ENCODE results near the gene NDUFAF3. TPM values are rescaled to one million over a fixed set of nuclear protein-coding genes. Genes with fewer than 3 reads are reported as not detected.

NDUFAF3 gene
- total RNA-seq, 1 donor from 2014 or later: 75.4 TPM

- peaks cover 26% of the 10 kb centered on the region for H4K20me1 ChIP-seq (ENCODE audit: insufficient read depth, low read length)
- no peak for DNase-seq (ENCODE audit: low read depth)
- H2AFZ ChIP-seq (ENCODE audit: low read depth, low read length): no peak overlapping the region
- H3K27ac Mint-ChIP-seq (ENCODE audit: unreplicated experiment): peak overlapping the region; percentile 53
- no peak overlapping the region for H3K4me3 ChIP-seq (ENCODE audit: insufficient read depth, low read depth, low read length)
- no peak overlapping the region for H3K9ac ChIP-seq (ENCODE audit: low read length)
- peaks cover 25% of the 10 kb centered on the region for H3K4me1 Mint-ChIP-seq (ENCODE audit: low read depth, unreplicated experiment)
- H3K36me3 Mint-ChIP-seq (ENCODE audit: low read depth, unreplicated experiment): peaks cover 18% of the 10 kb centered on the region
- no peak for FAIRE-seq
- TF ChIP-seq EZH2 (IDR thresholded peaks at IDR 0.05; ENCODE audit: insufficient read depth, low read length) (no peak), CTCF (IDR thresholded peaks at IDR 0.05; ENCODE audit: insufficient read depth, low read depth, low read length) (no peak)
- no peaks in the 10 kb centered on the region for H3K9me3 Mint-ChIP-seq (ENCODE audit: unreplicated experiment)
- no peak overlapping the region for H3K4me3 Mint-ChIP-seq (ENCODE audit: unreplicated experiment)
- no peaks in the 10 kb centered on the region for H3K9me3 ChIP-seq (ENCODE audit: insufficient read depth, low read depth, low read length)
- no peaks in the 10 kb centered on the region for H3K27me3 Mint-ChIP-seq (ENCODE audit: low read depth, unreplicated experiment)
- peaks cover 20% of the 10 kb centered on the region for H3K79me2 ChIP-seq (ENCODE audit: insufficient read depth, low read length)
- H3K27me3 ChIP-seq (ENCODE audit: insufficient read depth, low read length): no peaks in the 10 kb centered on the region
- no peak overlapping the region for H3K4me2 ChIP-seq (ENCODE audit: low read length)
- peaks cover 17% of the 10 kb centered on the region for H3K4me1 ChIP-seq (ENCODE audit: insufficient read depth, low read length)
- H3K27ac ChIP-seq (ENCODE audit: low read depth, low read length): no peak overlapping the region
- peaks cover 34% of the 10 kb centered on the region for H3K36me3 ChIP-seq (ENCODE audit: insufficient read depth, low read length)
Measured at GRCh38 chr3:49032646-49033304, 10.9 kb downstream of the NDUFAF3 start.

GRCh38 chr3:49034650-49035049 is 12.7 kb downstream of the NDUFAF3 start:
- peaks cover 6% of the 10 kb centered on the region for H3K79me2 ChIP-seq (ENCODE audit: insufficient read depth, low read length)
- DNase-seq (ENCODE audit: low read depth) (no peak), FAIRE-seq (no peak)
- peaks cover 19% of the 10 kb centered on the region for H4K20me1 ChIP-seq (ENCODE audit: insufficient read depth, low read length)
- H3K4me3 Mint-ChIP-seq (ENCODE audit: unreplicated experiment): no peak overlapping the region
- H3K4me3 ChIP-seq (ENCODE audit: insufficient read depth, low read depth, low read length): no peak overlapping the region
- no peaks in the 10 kb centered on the region for H3K27me3 ChIP-seq (ENCODE audit: insufficient read depth, low read length)
- H3K4me1 Mint-ChIP-seq (ENCODE audit: low read depth, unreplicated experiment): peaks cover 17% of the 10 kb centered on the region
- H3K27ac ChIP-seq (ENCODE audit: low read depth, low read length): no peak overlapping the region
- TF ChIP-seq EZH2 (IDR thresholded peaks at IDR 0.05; ENCODE audit: insufficient read depth, low read length): no peak
- no peak for TF ChIP-seq CTCF (IDR thresholded peaks at IDR 0.05; ENCODE audit: insufficient read depth, low read depth, low read length)
- H3K9me3 ChIP-seq (ENCODE audit: insufficient read depth, low read depth, low read length): no peaks in the 10 kb centered on the region
- peaks cover 16% of the 10 kb centered on the region for H3K36me3 Mint-ChIP-seq (ENCODE audit: low read depth, unreplicated experiment)
- H3K27me3 Mint-ChIP-seq (ENCODE audit: low read depth, unreplicated experiment): no peaks in the 10 kb centered on the region
- peaks cover 6% of the 10 kb centered on the region for H3K4me1 ChIP-seq (ENCODE audit: insufficient read depth, low read length)
- no peak overlapping the region for H3K9ac ChIP-seq (ENCODE audit: low read length)
- no peak overlapping the region for H3K4me2 ChIP-seq (ENCODE audit: low read length)
- H3K36me3 ChIP-seq (ENCODE audit: insufficient read depth, low read length): peaks cover 36% of the 10 kb centered on the region
- H2AFZ ChIP-seq (ENCODE audit: low read depth, low read length): no peak overlapping the region
- H3K27ac Mint-ChIP-seq (ENCODE audit: unreplicated experiment): no peak overlapping the region
- H3K9me3 Mint-ChIP-seq (ENCODE audit: unreplicated experiment): no peaks in the 10 kb centered on the region

GRCh38 chr3:49035281-49035680 is 13.4 kb downstream of the NDUFAF3 start:
- H2AFZ ChIP-seq (ENCODE audit: low read depth, low read length): no peak overlapping the region
- peaks cover 6% of the 10 kb centered on the region for H3K79me2 ChIP-seq (ENCODE audit: insufficient read depth, low read length)
- no peaks in the 10 kb centered on the region for H3K27me3 ChIP-seq (ENCODE audit: insufficient read depth, low read length)
- Mint-ChIP-seq H3K27ac (ENCODE audit: unreplicated experiment) (no peak overlapping the region), H3K27me3 (ENCODE audit: low read depth, unreplicated experiment) (no peaks in the 10 kb centered on the region), H3K36me3 (ENCODE audit: low read depth, unreplicated experiment) (peaks cover 18% of the 10 kb centered on the region), H3K4me1 (ENCODE audit: low read depth, unreplicated experiment) (peaks cover 17% of the 10 kb centered on the region), H3K4me3 (ENCODE audit: unreplicated experiment) (no peak overlapping the region), H3K9me3 (ENCODE audit: unreplicated experiment) (no peaks in the 10 kb centered on the region)
- no peak overlapping the region for H3K9ac ChIP-seq (ENCODE audit: low read length)
- H3K4me2 ChIP-seq (ENCODE audit: low read length): no peak overlapping the region
- TF ChIP-seq CTCF (IDR thresholded peaks at IDR 0.05; ENCODE audit: insufficient read depth, low read depth, low read length) (no peak), EZH2 (IDR thresholded peaks at IDR 0.05; ENCODE audit: insufficient read depth, low read length) (no peak)
- H3K4me3 ChIP-seq (ENCODE audit: insufficient read depth, low read depth, low read length): no peak overlapping the region
- peaks cover 40% of the 10 kb centered on the region for H3K36me3 ChIP-seq (ENCODE audit: insufficient read depth, low read length)
- no peak overlapping the region for H3K27ac ChIP-seq (ENCODE audit: low read depth, low read length)
- peaks cover 22% of the 10 kb centered on the region for H4K20me1 ChIP-seq (ENCODE audit: insufficient read depth, low read length)
- FAIRE-seq (no peak), DNase-seq (ENCODE audit: low read depth) (no peak)
- peaks cover 6% of the 10 kb centered on the region for H3K4me1 ChIP-seq (ENCODE audit: insufficient read depth, low read length)
- no peaks in the 10 kb centered on the region for H3K9me3 ChIP-seq (ENCODE audit: insufficient read depth, low read depth, low read length)
